K562 (cell line): ENCODE measurements around the gene SMCHD1.

Experiments used
- CCNT2 ChIP-seq: IDR thresholded peaks from 2 replicates; pipeline ENCODE4 v1.6.1; 2011; ENCODE audit warnings: borderline replicate concordance, low read depth, mild to moderate bottlenecking, moderate library complexity, mixed read lengths, low read length; ENCODE audit not compliant: insufficient read length; ENCODE audit errors: extremely low read depth
- ESRRA ChIP-seq: fragments of 450-650 bp; IDR thresholded peaks from 2 replicates; pipeline ENCODE4 v1.6.1; 2014; ENCODE audit warnings: low read depth, mild to moderate bottlenecking, moderate library complexity, borderline replicate concordance
- GABPA ChIP-seq: fragments of 200-800 bp; sonication (Bioruptor generic); conservative IDR thresholded peaks from 2 replicates; pipeline ENCODE4 v1.6.1; 2016; ENCODE audit warnings: low read depth, missing genetic modification characterization, missing compliant biosample characterization
- HEY1 ChIP-seq: fragments of 250-450 bp; sonication (Bioruptor Pico); IDR thresholded peaks from 2 replicates; pipeline ENCODE4 v1.5.0; 2020; ENCODE audit warnings: mild to moderate bottlenecking, moderate library complexity, borderline replicate concordance
- HNRNPLL ChIP-seq: fragments of 200-400 bp; formaldehyde crosslinking; IDR thresholded peaks from 2 replicates; pipeline ENCODE4 v1.6.1; 2017; ENCODE audit warnings: low read length, low read depth, mild to moderate bottlenecking; ENCODE audit not compliant: poor library complexity, severe bottlenecking
- KDM2B ChIP-seq: fragments of 250-450 bp; sonication (Bioruptor Pico); IDR thresholded peaks from 2 replicates; pipeline ENCODE4 v1.8.0; 2021; ENCODE audit warnings: mild to moderate bottlenecking, moderate library complexity
- RAD21 ChIP-seq, 2 experiments: fragments of 250-450 bp in 1 of 2; fragments of 450-650 bp in 1 of 2; sonication (Bioruptor Pico) in 1 of 2; formaldehyde crosslinking in 1 of 2; IDR thresholded peaks in 1 of 2; conservative IDR thresholded peaks in 1 of 2; 2 replicates each; pipeline versions ENCODE4 v1.4.0 to v1.8.0; 2020 to 2022; ENCODE audit warnings: mild to moderate bottlenecking in 2 of 2, moderate library complexity in 1 of 2
- RCOR1 ChIP-seq, 2 experiments: IDR thresholded peaks; 2 replicates each; pipeline ENCODE4 v1.6.1; 2012; ENCODE audit warnings: low read depth in 2 of 2, low read length in 2 of 2, borderline replicate concordance in 1 of 2, improper control_type of control experiment in 1 of 2
- SP2 ChIP-seq: IDR thresholded peaks from 2 replicates; pipeline ENCODE4 v1.6.1; 2011; ENCODE audit warnings: mild to moderate bottlenecking, low read depth, low read length, moderate library complexity; ENCODE audit not compliant: poor library complexity, severe bottlenecking; ENCODE audit errors: extremely low read depth
- SREBF2 ChIP-seq: sonication (generic); formaldehyde crosslinking; IDR thresholded peaks from 2 replicates; pipeline ENCODE4 v1.4.0; 2020; ENCODE audit warnings: mild to moderate bottlenecking, missing genetic modification reagents
- ZNF384 ChIP-seq: IDR thresholded peaks from 2 replicates; pipeline ENCODE4 v1.6.1; 2012; ENCODE audit warnings: low read depth, low read length, improper control_type of control experiment
- ZSCAN29 ChIP-seq: fragments of 450-650 bp; IDR thresholded peaks from 2 replicates; pipeline ENCODE4 v1.6.1; 2017
- TF ChIP-seq, protein P1 (sequence below): fragments of 450-650 bp; IDR thresholded peaks from 2 replicates; pipeline ENCODE4 v1.6.1; 2017; ENCODE audit warnings: antibody characterized with exemption, mild to moderate bottlenecking
- TF ChIP-seq, protein P2 (sequence below): sonication (generic); formaldehyde crosslinking; IDR thresholded peaks from 2 replicates; pipeline ENCODE4 v1.8.0; 2022; ENCODE audit warnings: missing genetic modification reagents, mild to moderate bottlenecking, borderline replicate concordance

DNA sequence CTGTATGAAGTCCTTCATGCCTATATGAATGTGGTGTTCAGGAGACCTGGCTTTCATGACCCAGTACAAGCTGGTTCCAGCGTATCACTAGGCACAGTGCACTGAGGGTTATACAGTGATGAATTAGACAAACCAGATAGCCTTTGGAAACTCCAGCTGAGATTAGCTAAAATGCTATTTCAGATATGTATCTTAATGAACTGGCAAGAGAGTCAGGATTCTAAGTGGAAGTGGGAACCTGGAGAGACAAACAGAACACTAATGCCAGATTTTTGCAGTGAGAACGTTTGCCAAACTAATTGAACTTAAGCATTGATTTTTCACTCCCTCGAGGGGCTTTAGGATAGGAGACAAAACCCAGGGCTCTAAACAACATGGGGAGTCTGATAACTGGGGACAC, 125.2 kb downstream of the SMCHD1 start:
- TF ChIP-seq SP2: no peak
- no peak for TF ChIP-seq ZSCAN29
- TF ChIP-seq, protein P1, sequence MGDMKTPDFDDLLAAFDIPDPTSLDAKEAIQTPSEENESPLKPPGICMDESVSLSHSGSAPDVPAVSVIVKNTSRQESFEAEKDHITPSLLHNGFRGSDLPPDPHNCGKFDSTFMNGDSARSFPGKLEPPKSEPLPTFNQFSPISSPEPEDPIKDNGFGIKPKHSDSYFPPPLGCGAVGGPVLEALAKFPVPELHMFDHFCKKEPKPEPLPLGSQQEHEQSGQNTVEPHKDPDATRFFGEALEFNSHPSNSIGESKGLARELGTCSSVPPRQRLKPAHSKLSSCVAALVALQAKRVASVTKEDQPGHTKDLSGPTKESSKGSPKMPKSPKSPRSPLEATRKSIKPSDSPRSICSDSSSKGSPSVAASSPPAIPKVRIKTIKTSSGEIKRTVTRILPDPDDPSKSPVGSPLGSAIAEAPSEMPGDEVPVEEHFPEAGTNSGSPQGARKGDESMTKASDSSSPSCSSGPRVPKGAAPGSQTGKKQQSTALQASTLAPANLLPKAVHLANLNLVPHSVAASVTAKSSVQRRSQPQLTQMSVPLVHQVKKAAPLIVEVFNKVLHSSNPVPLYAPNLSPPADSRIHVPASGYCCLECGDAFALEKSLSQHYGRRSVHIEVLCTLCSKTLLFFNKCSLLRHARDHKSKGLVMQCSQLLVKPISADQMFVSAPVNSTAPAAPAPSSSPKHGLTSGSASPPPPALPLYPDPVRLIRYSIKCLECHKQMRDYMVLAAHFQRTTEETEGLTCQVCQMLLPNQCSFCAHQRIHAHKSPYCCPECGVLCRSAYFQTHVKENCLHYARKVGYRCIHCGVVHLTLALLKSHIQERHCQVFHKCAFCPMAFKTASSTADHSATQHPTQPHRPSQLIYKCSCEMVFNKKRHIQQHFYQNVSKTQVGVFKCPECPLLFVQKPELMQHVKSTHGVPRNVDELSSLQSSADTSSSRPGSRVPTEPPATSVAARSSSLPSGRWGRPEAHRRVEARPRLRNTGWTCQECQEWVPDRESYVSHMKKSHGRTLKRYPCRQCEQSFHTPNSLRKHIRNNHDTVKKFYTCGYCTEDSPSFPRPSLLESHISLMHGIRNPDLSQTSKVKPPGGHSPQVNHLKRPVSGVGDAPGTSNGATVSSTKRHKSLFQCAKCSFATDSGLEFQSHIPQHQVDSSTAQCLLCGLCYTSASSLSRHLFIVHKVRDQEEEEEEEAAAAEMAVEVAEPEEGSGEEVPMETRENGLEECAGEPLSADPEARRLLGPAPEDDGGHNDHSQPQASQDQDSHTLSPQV: no peak
- no peak for TF ChIP-seq GABPA (tag)
- TF ChIP-seq ESRRA: no peak
- no peak for TF ChIP-seq KDM2B (CRISPR knock-in tag)
- no peak for TF ChIP-seq CCNT2
- no peak for TF ChIP-seq SREBF2 (CRISPR knock-in tag)
- TF ChIP-seq HEY1: no peak
- no peak for TF ChIP-seq ZNF384
- TF ChIP-seq RAD21 (CRISPR knock-in tag; conservative IDR thresholded peaks at IDR 0.05 in 1 of 2, IDR thresholded peaks at IDR 0.05 in 1 of 2): no peak
- TF ChIP-seq, protein P2, sequence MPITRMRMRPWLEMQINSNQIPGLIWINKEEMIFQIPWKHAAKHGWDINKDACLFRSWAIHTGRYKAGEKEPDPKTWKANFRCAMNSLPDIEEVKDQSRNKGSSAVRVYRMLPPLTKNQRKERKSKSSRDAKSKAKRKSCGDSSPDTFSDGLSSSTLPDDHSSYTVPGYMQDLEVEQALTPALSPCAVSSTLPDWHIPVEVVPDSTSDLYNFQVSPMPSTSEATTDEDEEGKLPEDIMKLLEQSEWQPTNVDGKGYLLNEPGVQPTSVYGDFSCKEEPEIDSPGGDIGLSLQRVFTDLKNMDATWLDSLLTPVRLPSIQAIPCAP (CRISPR knock-in tag): no peak
- no peak for TF ChIP-seq RCOR1 (IDR thresholded peaks at IDR 0.05; ENCODE audit: borderline replicate concordance in 1 of 2, low read depth in 2 of 2, low read length in 2 of 2)
- no peak for TF ChIP-seq HNRNPLL
